HG02610 (cell line): Measurements from ENCODE around the gene ZNF302.
"Not testable (repeated sequence)": the region's sequence is repeated elsewhere in the genome, so short reads cannot be mapped to it uniquely, and the experiment has no call there.

Experiments
- ATAC-seq: cut with Tn5 transposase; IDR thresholded peaks from one replicate; pipeline ENCODE4 v1.9.1; 2021; ENCODE audit warnings: mild to moderate bottlenecking, moderate library complexity; ENCODE audit not compliant: unreplicated experiment

ZNF302 gene

GRCh38 chr19:34669305-34669704 lies 8.2 kb upstream of the ZNF302 start:
- ATAC-seq, result no peak

GRCh38 chr19:34671972-34672371 lies 5.5 kb upstream of the ZNF302 start:
- no peak for ATAC-seq

GRCh38 chr19:34673590-34673989 lies 3.9 kb upstream of the ZNF302 start:
- ATAC-seq, result no peak

- no peak for ATAC-seq
These were observed 2.2 kb upstream of the ZNF302 start for GRCh38 chr19:34675250-34675649.

GRCh38 chr19:34675919-34676318 lies 1.6 kb upstream of the ZNF302 start:
- ATAC-seq, result no peak

GRCh38 chr19:34676697-34677385 lies 637 bp upstream of the ZNF302 start, which contains the start of gene SCGB2B2:
Gene SCGB2B2, minus strand, starts transcription at chr19:34677159. Its CDS starts 82,596 bp downstream, at chr19:34594563.
- peak; percentile 56 for ATAC-seq

GRCh38 chr19:34678085-34678412 lies 571 bp downstream of the ZNF302 start:
- ATAC-seq, result no peak

- no peak for ATAC-seq
These were observed 943 bp downstream of the ZNF302 start for GRCh38 chr19:34678421-34678820.

GRCh38 chr19:34681478-34681877 lies 4.0 kb downstream of the ZNF302 start:
- ATAC-seq, result no peak

- not testable (repeated sequence) for ATAC-seq
These were observed 7.8 kb downstream of the ZNF302 start for GRCh38 chr19:34685266-34685665.

- ATAC-seq, result no peak
These were observed 9.0 kb downstream of the ZNF302 start for GRCh38 chr19:34686455-34686854.

GRCh38 chr19:34687348-34687747 lies 9.9 kb downstream of the ZNF302 start:
- ATAC-seq, result no peak

GRCh38 chr19:34688592-34688991 lies 11.1 kb downstream of the ZNF302 start:
- ATAC-seq, result no peak

- no peak for ATAC-seq
These were observed 12.9 kb downstream of the ZNF302 start for GRCh38 chr19:34690372-34690771.

GRCh38 chr19:34692549-34692948 lies 15.1 kb downstream of the ZNF302 start:
- no peak for ATAC-seq

GRCh38 chr19:34707661-34708060 lies 30.2 kb downstream of the ZNF302 start:
- no peak for ATAC-seq

- no peak for ATAC-seq
These were observed 34.4 kb downstream of the ZNF302 start for GRCh38 chr19:34711890-34712289.

GRCh38 chr19:34712395-34713261 lies 35.1 kb downstream of the ZNF302 start:
- no peak for ATAC-seq

- no peak for ATAC-seq
These were observed 35.8 kb downstream of the ZNF302 start for GRCh38 chr19:34713262-34713637.

- no peak for ATAC-seq
These were observed 37.9 kb downstream of the ZNF302 start for GRCh38 chr19:34715357-34715756.

GRCh38 chr19:34722353-34722752 lies 44.9 kb downstream of the ZNF302 start:
- ATAC-seq, result no peak

GRCh38 chr19:34725400-34725799 lies 47.9 kb downstream of the ZNF302 start:
- ATAC-seq, result no peak
